ENCODE data around the gene FEZ2. TPM values are rescaled to one million over a fixed set of nuclear protein-coding genes. Genes with fewer than 3 reads are reported as not detected.
A peak's percentile ranks its signal among the peaks of the same experiment; 100 is the strongest.

Gene FEZ2
- polyA plus RNA-seq, 4 donors = 23.5 to 50.0 (median 35.0) TPM

- 93 to 100% (median 98%) methylated on average over 1 of the region's 1 CpG for WGBS, 3 donors
- Histone ChIP-seq H3K36me3 (ENCODE audit: control insufficient read depth in 3 of 3, insufficient read depth in 2 of 3, low read depth in 1 of 3, low read length in 3 of 3) (peaks cover 4 to 26% (median 23%) of the 10 kb centered on the region in 3 donors), H3K4me1 (ENCODE audit: control insufficient read depth in 3 of 3, insufficient read depth in 2 of 3, low read depth in 1 of 3, low read length in 2 of 3) (peaks cover 0 to 3% (median 0%) of the 10 kb centered on the region in 3 donors), H3K4me3 (ENCODE audit: low read depth in 1 of 3, low read length in 3 of 3) (no peak overlapping the region), H3K9me3 (ENCODE audit: control insufficient read depth in 2 of 2, insufficient read depth in 1 of 2, low read depth in 1 of 2, low read length in 1 of 2) (no peaks in the 10 kb centered on the region), H3K27me3 (ENCODE audit: control insufficient read depth in 3 of 3, insufficient read depth in 3 of 3, low read length in 3 of 3) (no peaks in the 10 kb centered on the region), H3K27ac (ENCODE audit: low read depth in 1 of 3, low read length in 2 of 3) (no peak overlapping the region)
- FAIRE-seq (no peak), DNase-seq (no peak)
Measured at GRCh38 chr2:36584148-36584794, 13.7 kb downstream of the FEZ2 start.

DNA sequence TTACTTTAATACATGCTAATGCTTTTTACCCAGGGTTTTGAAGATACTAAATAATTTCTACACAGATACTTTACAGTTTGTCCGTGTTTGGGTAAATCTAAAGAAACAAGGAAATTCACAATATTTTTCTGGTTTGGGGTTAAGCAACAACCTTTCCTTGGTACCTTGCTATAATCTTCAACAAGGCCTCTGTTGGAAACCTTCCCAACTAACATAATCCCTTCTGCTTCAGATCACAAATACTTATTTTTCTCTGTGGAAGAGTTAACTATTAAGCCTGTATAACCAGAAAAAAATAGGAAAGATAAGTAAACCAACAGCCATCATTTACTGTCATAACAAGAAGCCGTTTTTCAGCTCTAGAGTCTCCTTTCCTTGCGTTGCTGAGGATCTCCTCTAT is 15.0 kb downstream of the FEZ2 start:
- DNase-seq (no peak), FAIRE-seq (no peak)
- H3K4me3 ChIP-seq (ENCODE audit: low read depth in 1 of 3, low read length in 3 of 3) = no peak overlapping the region
- no peak overlapping the region for H3K27ac ChIP-seq (ENCODE audit: low read depth in 1 of 3, low read length in 2 of 3)
- peaks cover 9 to 33% (median 25%) of the 10 kb centered on the region in 3 donors for H3K36me3 ChIP-seq (ENCODE audit: control insufficient read depth in 3 of 3, insufficient read depth in 2 of 3, low read depth in 1 of 3, low read length in 3 of 3)
- no peaks in the 10 kb centered on the region for H3K27me3 ChIP-seq (ENCODE audit: control insufficient read depth in 3 of 3, insufficient read depth in 3 of 3, low read length in 3 of 3)
- no peaks in the 10 kb centered on the region for H3K9me3 ChIP-seq (ENCODE audit: control insufficient read depth in 2 of 2, insufficient read depth in 1 of 2, low read depth in 1 of 2, low read length in 1 of 2)
- no peaks in the 10 kb centered on the region for H3K4me1 ChIP-seq (ENCODE audit: control insufficient read depth in 3 of 3, insufficient read depth in 2 of 3, low read depth in 1 of 3, low read length in 2 of 3)
- 70 to 87% (median 86%) methylated on average over 3 of the region's 3 CpGs for WGBS, 3 donors

DNA sequence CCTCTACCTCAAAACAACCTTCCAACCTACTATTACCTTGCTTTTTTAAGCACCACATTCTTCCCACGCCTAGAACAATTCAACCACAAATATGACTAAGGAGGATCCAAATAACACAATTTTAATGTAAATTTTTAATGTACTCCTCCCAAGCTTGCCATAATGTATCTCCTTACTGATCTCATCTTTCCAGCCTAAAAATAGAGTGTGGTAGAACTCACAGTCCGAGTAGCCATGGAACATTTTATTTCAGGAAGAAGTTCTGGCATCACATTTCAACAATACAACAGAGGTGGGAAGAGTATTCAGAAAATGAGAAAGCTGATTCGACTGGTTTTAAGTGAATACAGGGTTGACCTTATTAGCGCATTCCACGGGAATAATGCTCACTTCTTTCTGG is 15.4 kb downstream of the FEZ2 start:
- 95 to 97% (median 96%) methylated on average over 5 of the region's 5 CpGs for WGBS, 3 donors
- H3K9me3 ChIP-seq (ENCODE audit: control insufficient read depth in 2 of 2, insufficient read depth in 1 of 2, low read depth in 1 of 2, low read length in 1 of 2) = no peaks in the 10 kb centered on the region
- H3K36me3 ChIP-seq (ENCODE audit: control insufficient read depth in 3 of 3, insufficient read depth in 2 of 3, low read depth in 1 of 3, low read length in 3 of 3) = peaks cover 9 to 35% (median 25%) of the 10 kb centered on the region in 3 donors
- H3K4me3 ChIP-seq (ENCODE audit: low read depth in 1 of 3, low read length in 3 of 3) = no peak overlapping the region
- FAIRE-seq (no peak), DNase-seq (no peak)
- H3K27ac ChIP-seq (ENCODE audit: low read depth in 1 of 3, low read length in 2 of 3) = no peak overlapping the region
- no peaks in the 10 kb centered on the region for H3K4me1 ChIP-seq (ENCODE audit: control insufficient read depth in 3 of 3, insufficient read depth in 2 of 3, low read depth in 1 of 3, low read length in 2 of 3)
- no peaks in the 10 kb centered on the region for H3K27me3 ChIP-seq (ENCODE audit: control insufficient read depth in 3 of 3, insufficient read depth in 3 of 3, low read length in 3 of 3)

GRCh38 chr2:36579297-36579664 is 18.7 kb downstream of the FEZ2 start:
- Histone ChIP-seq H3K27me3 (ENCODE audit: control insufficient read depth in 3 of 3, insufficient read depth in 3 of 3, low read length in 3 of 3) (no peaks in the 10 kb centered on the region), H3K36me3 (ENCODE audit: control insufficient read depth in 3 of 3, insufficient read depth in 2 of 3, low read depth in 1 of 3, low read length in 3 of 3) (peaks cover 9 to 31% (median 23%) of the 10 kb centered on the region in 3 donors), H3K4me1 (ENCODE audit: control insufficient read depth in 3 of 3, insufficient read depth in 2 of 3, low read depth in 1 of 3, low read length in 2 of 3) (no peaks in the 10 kb centered on the region), H3K27ac (ENCODE audit: low read depth in 1 of 3, low read length in 2 of 3) (no peak overlapping the region), H3K4me3 (ENCODE audit: low read depth in 1 of 3, low read length in 3 of 3) (no peak overlapping the region), H3K9me3 (ENCODE audit: control insufficient read depth in 2 of 2, insufficient read depth in 1 of 2, low read depth in 1 of 2, low read length in 1 of 2) (no peaks in the 10 kb centered on the region)
- FAIRE-seq (no peak), DNase-seq (no peak)

- Histone ChIP-seq H3K27me3 (ENCODE audit: control insufficient read depth in 3 of 3, insufficient read depth in 3 of 3, low read length in 3 of 3) (no peaks in the 10 kb centered on the region), H3K4me3 (ENCODE audit: low read depth in 1 of 3, low read length in 3 of 3) (no peak overlapping the region), H3K36me3 (ENCODE audit: control insufficient read depth in 3 of 3, insufficient read depth in 2 of 3, low read depth in 1 of 3, low read length in 3 of 3) (peaks cover 9 to 31% (median 19%) of the 10 kb centered on the region in 3 donors), H3K4me1 (ENCODE audit: control insufficient read depth in 3 of 3, insufficient read depth in 2 of 3, low read depth in 1 of 3, low read length in 2 of 3) (no peaks in the 10 kb centered on the region), H3K27ac (ENCODE audit: low read depth in 1 of 3, low read length in 2 of 3) (peak overlapping the region in 1 of 3 donors; percentile 24), H3K9me3 (ENCODE audit: control insufficient read depth in 2 of 2, insufficient read depth in 1 of 2, low read depth in 1 of 2, low read length in 1 of 2) (no peaks in the 10 kb centered on the region)
- FAIRE-seq (no peak), DNase-seq (no peak)
- 86 to 87% (median 87%) methylated on average over 10 of the region's 10 CpGs for WGBS, 3 donors
Measured at GRCh38 chr2:36578343-36579296, 19.3 kb downstream of the FEZ2 start.

DNA sequence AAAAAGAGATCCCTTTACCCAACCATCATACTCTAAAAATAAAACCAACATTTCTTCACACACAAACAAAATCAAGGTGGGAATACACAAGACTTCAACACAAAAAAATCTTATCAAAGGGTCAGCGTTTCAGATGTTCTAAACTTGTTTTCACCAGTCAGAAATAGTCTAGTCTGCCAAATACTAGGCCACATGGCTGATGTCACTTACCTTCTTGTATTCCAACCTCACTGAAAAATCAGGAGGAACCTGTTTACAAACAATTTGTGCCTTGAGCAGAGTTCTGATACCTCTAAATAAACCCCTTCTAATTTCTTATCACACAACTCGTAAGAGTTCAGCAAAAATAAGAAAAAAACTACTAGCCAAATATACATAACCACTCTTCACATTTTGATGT is 20.1 kb downstream of the FEZ2 start:
- DNase-seq (no peak), FAIRE-seq (no peak)
- H3K36me3 ChIP-seq (ENCODE audit: control insufficient read depth in 3 of 3, insufficient read depth in 2 of 3, low read depth in 1 of 3, low read length in 3 of 3) = peaks cover 10 to 30% (median 19%) of the 10 kb centered on the region in 3 donors
- no peak overlapping the region for H3K4me3 ChIP-seq (ENCODE audit: low read depth in 1 of 3, low read length in 3 of 3)
- H3K27me3 ChIP-seq (ENCODE audit: control insufficient read depth in 3 of 3, insufficient read depth in 3 of 3, low read length in 3 of 3) = no peaks in the 10 kb centered on the region
- H3K4me1 ChIP-seq (ENCODE audit: control insufficient read depth in 3 of 3, insufficient read depth in 2 of 3, low read depth in 1 of 3, low read length in 2 of 3) = no peaks in the 10 kb centered on the region
- H3K9me3 ChIP-seq (ENCODE audit: control insufficient read depth in 2 of 2, insufficient read depth in 1 of 2, low read depth in 1 of 2, low read length in 1 of 2) = no peaks in the 10 kb centered on the region
- 86 to 97% (median 92%) methylated on average over 2 of the region's 2 CpGs for WGBS, 3 donors
- no peak overlapping the region for H3K27ac ChIP-seq (ENCODE audit: low read depth in 1 of 3, low read length in 2 of 3)

DNA sequence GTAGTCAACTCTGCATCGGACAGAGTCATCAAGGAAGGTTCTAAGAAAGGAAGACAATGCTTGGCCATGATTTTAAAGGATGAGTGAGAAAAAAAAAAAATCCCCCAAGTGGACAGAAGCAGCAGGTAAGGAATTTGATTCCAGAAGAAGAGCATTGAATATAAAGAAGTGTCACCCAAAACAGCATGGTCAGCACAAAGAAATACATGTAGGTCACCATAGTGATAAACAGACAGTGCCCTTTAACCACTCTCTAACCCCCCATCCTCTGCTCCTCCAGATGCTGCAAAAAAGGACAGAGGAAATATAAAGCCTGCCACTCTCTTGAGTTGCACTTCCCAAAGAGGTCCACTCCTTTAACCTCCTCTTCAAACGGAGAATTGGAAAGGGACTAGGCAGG is 23.4 kb downstream of the FEZ2 start:
- no peaks in the 10 kb centered on the region for H3K9me3 ChIP-seq (ENCODE audit: control insufficient read depth in 2 of 2, insufficient read depth in 1 of 2, low read depth in 1 of 2, low read length in 1 of 2)
- no peak for FAIRE-seq
- WGBS, 3 donors = 93 to 98% (median 97%) methylated on average over 2 of the region's 2 CpGs
- H3K27ac ChIP-seq (ENCODE audit: low read depth in 1 of 3, low read length in 2 of 3) = no peak overlapping the region
- H3K4me3 ChIP-seq (ENCODE audit: low read depth in 1 of 3, low read length in 3 of 3) = no peak overlapping the region
- H3K36me3 ChIP-seq (ENCODE audit: control insufficient read depth in 3 of 3, insufficient read depth in 2 of 3, low read depth in 1 of 3, low read length in 3 of 3) = peaks cover 8 to 23% (median 17%) of the 10 kb centered on the region in 3 donors
- no peaks in the 10 kb centered on the region for H3K4me1 ChIP-seq (ENCODE audit: control insufficient read depth in 3 of 3, insufficient read depth in 2 of 3, low read depth in 1 of 3, low read length in 2 of 3)
- no peak for DNase-seq
- no peaks in the 10 kb centered on the region for H3K27me3 ChIP-seq (ENCODE audit: control insufficient read depth in 3 of 3, insufficient read depth in 3 of 3, low read length in 3 of 3)

DNA sequence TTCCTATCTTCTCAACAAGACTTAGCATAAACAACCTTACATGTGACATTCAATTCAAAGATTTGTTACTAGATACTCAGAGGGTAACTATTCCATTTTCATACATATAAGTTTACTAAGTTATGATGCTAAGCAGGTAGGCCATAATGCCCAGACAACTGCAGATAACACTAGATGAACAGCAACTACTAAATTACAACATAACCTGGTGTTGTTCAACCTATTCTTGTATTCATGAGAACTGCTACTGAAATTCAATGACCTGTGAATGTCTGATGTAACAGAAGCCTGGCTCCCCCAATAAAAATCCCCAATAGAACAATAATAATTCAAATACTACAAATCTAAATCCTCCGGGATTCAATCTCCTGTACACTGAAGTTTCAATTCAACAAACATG is 24.8 kb downstream of the FEZ2 start:
- FAIRE-seq (no peak), DNase-seq (no peak)
- peaks cover 3 to 17% (median 8%) of the 10 kb centered on the region in 3 donors for H3K36me3 ChIP-seq (ENCODE audit: control insufficient read depth in 3 of 3, insufficient read depth in 2 of 3, low read depth in 1 of 3, low read length in 3 of 3)
- no peaks in the 10 kb centered on the region for H3K9me3 ChIP-seq (ENCODE audit: control insufficient read depth in 2 of 2, insufficient read depth in 1 of 2, low read depth in 1 of 2, low read length in 1 of 2)
- H3K4me1 ChIP-seq (ENCODE audit: control insufficient read depth in 3 of 3, insufficient read depth in 2 of 3, low read depth in 1 of 3, low read length in 2 of 3) = no peaks in the 10 kb centered on the region
- no peaks in the 10 kb centered on the region for H3K27me3 ChIP-seq (ENCODE audit: control insufficient read depth in 3 of 3, insufficient read depth in 3 of 3, low read length in 3 of 3)
- H3K4me3 ChIP-seq (ENCODE audit: low read depth in 1 of 3, low read length in 3 of 3) = no peak overlapping the region
- H3K27ac ChIP-seq (ENCODE audit: low read depth in 1 of 3, low read length in 2 of 3) = no peak overlapping the region
- 87 to 97% (median 91%) methylated on average over 1 of the region's 1 CpG for WGBS, 3 donors
